SIG-M5 treated with dmso at 0.1 percent for 504 hours (cell line): Measurements from ENCODE around the gene THAP8.
A peak's percentile ranks its signal among the peaks of the same experiment; 100 is the strongest.

ENCODE experiments used
- DNase-seq: peaks from one replicate; lab custom pipeline; 2025; ENCODE audit not compliant: unreplicated experiment; lab: John Stamatoyannopoulos, UW

THAP8 gene

GRCh38 chr19:35995048-35995993, 58.8 kb downstream of the THAP8 start, which contains the start of gene SDHAF1:
Gene SDHAF1, plus strand, starts transcription at chr19:35995188. Its CDS starts 87 bp downstream, at chr19:35995275.
- DNase-seq, result peak; percentile 90

- DNase-seq, result no peak
Measured at GRCh38 chr19:35993923-35994598, 60.0 kb downstream of the THAP8 start.

- DNase-seq, result no peak
Measured at GRCh38 chr19:35992907-35993765, 60.9 kb downstream of the THAP8 start.

- no peak for DNase-seq
Measured at GRCh38 chr19:35991731-35992450, 62.2 kb downstream of the THAP8 start.

GRCh38 chr19:35990771-35991730, 63.0 kb downstream of the THAP8 start:
- no peak for DNase-seq

- no peak for DNase-seq
Measured at GRCh38 chr19:35990156-35990555, 63.9 kb downstream of the THAP8 start.

- no peak for DNase-seq
Measured at GRCh38 chr19:35988824-35989223, 65.3 kb downstream of the THAP8 start.

GRCh38 chr19:35987571-35987896, 66.6 kb downstream of the THAP8 start:
- DNase-seq, result no peak

- peak; percentile 76 for DNase-seq
Measured at GRCh38 chr19:35986664-35987570, 67.2 kb downstream of the THAP8 start.

- no peak for DNase-seq
Measured at GRCh38 chr19:35986111-35986510, 68.0 kb downstream of the THAP8 start.
